ENCODE data around the gene TTC28. TPM values are rescaled to one million over a fixed set of nuclear protein-coding genes. Genes with fewer than 3 reads are reported as not detected.

Gene TTC28
- total RNA-seq, 1 experiment from 2014 or later, result 14.8 TPM

- Histone ChIP-seq H3K4me3 (ENCODE audit: insufficient read depth, low read depth, low read length) (no peak overlapping the region), H3K36me3 (replicated peaks; ENCODE audit: control insufficient read depth, insufficient read depth, low read length) (no peaks in the 10 kb centered on the region), H3K27me3 (ENCODE audit: control insufficient read depth, insufficient read depth, low read length) (no peaks in the 10 kb centered on the region)
- no peak for DNase-seq
Observed at GRCh38 chr22:28448625-28449024, 231.0 kb downstream of the TTC28 start.

GRCh38 chr22:28444659-28445058, 235.0 kb downstream of the TTC28 start:
- H3K27me3 ChIP-seq (ENCODE audit: control insufficient read depth, insufficient read depth, low read length), result no peaks in the 10 kb centered on the region
- no peaks in the 10 kb centered on the region for H3K36me3 ChIP-seq (replicated peaks; ENCODE audit: control insufficient read depth, insufficient read depth, low read length)
- DNase-seq, result no peak
- no peak overlapping the region for H3K4me3 ChIP-seq (ENCODE audit: insufficient read depth, low read depth, low read length)

GRCh38 chr22:28443526-28443876, 236.1 kb downstream of the TTC28 start:
- peak; percentile 51 for DNase-seq
- Histone ChIP-seq H3K27me3 (ENCODE audit: control insufficient read depth, insufficient read depth, low read length) (no peaks in the 10 kb centered on the region), H3K36me3 (replicated peaks; ENCODE audit: control insufficient read depth, insufficient read depth, low read length) (no peaks in the 10 kb centered on the region), H3K4me3 (ENCODE audit: insufficient read depth, low read depth, low read length) (peak overlapping the region; percentile 49)

GRCh38 chr22:28442711-28443525, 236.7 kb downstream of the TTC28 start:
- H3K36me3 ChIP-seq (replicated peaks; ENCODE audit: control insufficient read depth, insufficient read depth, low read length), result no peaks in the 10 kb centered on the region
- H3K27me3 ChIP-seq (ENCODE audit: control insufficient read depth, insufficient read depth, low read length), result no peaks in the 10 kb centered on the region
- DNase-seq, result peak; percentile 67
- peak overlapping the region; percentile 49 for H3K4me3 ChIP-seq (ENCODE audit: insufficient read depth, low read depth, low read length)

GRCh38 chr22:28442264-28442710, 237.4 kb downstream of the TTC28 start:
- peak; percentile 92 for DNase-seq
- Histone ChIP-seq H3K36me3 (replicated peaks; ENCODE audit: control insufficient read depth, insufficient read depth, low read length) (no peaks in the 10 kb centered on the region), H3K4me3 (ENCODE audit: insufficient read depth, low read depth, low read length) (peak overlapping the region; percentile 49), H3K27me3 (ENCODE audit: control insufficient read depth, insufficient read depth, low read length) (no peaks in the 10 kb centered on the region)

GRCh38 chr22:28441720-28442263, 237.8 kb downstream of the TTC28 start:
- no peaks in the 10 kb centered on the region for H3K27me3 ChIP-seq (ENCODE audit: control insufficient read depth, insufficient read depth, low read length)

GRCh38 chr22:28440592-28441390, 238.8 kb downstream of the TTC28 start:
- Histone ChIP-seq H3K36me3 (replicated peaks; ENCODE audit: control insufficient read depth, insufficient read depth, low read length) (no peaks in the 10 kb centered on the region), H3K4me3 (ENCODE audit: insufficient read depth, low read depth, low read length) (no peak overlapping the region), H3K27me3 (ENCODE audit: control insufficient read depth, insufficient read depth, low read length) (no peaks in the 10 kb centered on the region)
- no peak for DNase-seq

More at GRCh38 chr22:28441720-28442263, 237.8 kb downstream of the TTC28 start:
- peak; percentile 22 for DNase-seq
- peak overlapping the region; percentile 49 for H3K4me3 ChIP-seq (ENCODE audit: insufficient read depth, low read depth, low read length)
- no peaks in the 10 kb centered on the region for H3K36me3 ChIP-seq (replicated peaks; ENCODE audit: control insufficient read depth, insufficient read depth, low read length)

GRCh38 chr22:28438183-28438768, 241.4 kb downstream of the TTC28 start:
- H3K4me3 ChIP-seq (ENCODE audit: insufficient read depth, low read depth, low read length), result no peak overlapping the region
- H3K27me3 ChIP-seq (ENCODE audit: control insufficient read depth, insufficient read depth, low read length), result no peaks in the 10 kb centered on the region; the same call in 1 of the 2 replicates
- H3K36me3 ChIP-seq (replicated peaks; ENCODE audit: control insufficient read depth, insufficient read depth, low read length), result no peaks in the 10 kb centered on the region
- no peak for DNase-seq

GRCh38 chr22:28435982-28436381, 243.7 kb downstream of the TTC28 start:
- H3K36me3 ChIP-seq (replicated peaks; ENCODE audit: control insufficient read depth, insufficient read depth, low read length), result no peaks in the 10 kb centered on the region
- no peak overlapping the region for H3K4me3 ChIP-seq (ENCODE audit: insufficient read depth, low read depth, low read length)
- no peak for DNase-seq
- no peaks in the 10 kb centered on the region; the same call in 1 of the 2 replicates for H3K27me3 ChIP-seq (ENCODE audit: control insufficient read depth, insufficient read depth, low read length)

- no peak overlapping the region for H3K4me3 ChIP-seq (ENCODE audit: insufficient read depth, low read depth, low read length)
- no peaks in the 10 kb centered on the region for H3K36me3 ChIP-seq (replicated peaks; ENCODE audit: control insufficient read depth, insufficient read depth, low read length)
- no peak for DNase-seq
- H3K27me3 ChIP-seq (ENCODE audit: control insufficient read depth, insufficient read depth, low read length), result no peaks in the 10 kb centered on the region; the same call in 1 of the 2 replicates
Observed at GRCh38 chr22:28435140-28435768, 244.4 kb downstream of the TTC28 start.

GRCh38 chr22:28430466-28431025, 249.1 kb downstream of the TTC28 start:
- no peaks in the 10 kb centered on the region for H3K36me3 ChIP-seq (replicated peaks; ENCODE audit: control insufficient read depth, insufficient read depth, low read length)
- H3K4me3 ChIP-seq (ENCODE audit: insufficient read depth, low read depth, low read length), result no peak overlapping the region
- no peak for DNase-seq
- H3K27me3 ChIP-seq (ENCODE audit: control insufficient read depth, insufficient read depth, low read length), result no peaks in the 10 kb centered on the region; the same call in 1 of the 2 replicates

- Histone ChIP-seq H3K36me3 (replicated peaks; ENCODE audit: control insufficient read depth, insufficient read depth, low read length) (no peaks in the 10 kb centered on the region), H3K4me3 (ENCODE audit: insufficient read depth, low read depth, low read length) (no peak overlapping the region), H3K27me3 (ENCODE audit: control insufficient read depth, insufficient read depth, low read length) (no peaks in the 10 kb centered on the region; the same call in 1 of the 2 replicates)
- DNase-seq, result no peak
Observed at GRCh38 chr22:28429711-28430110, 249.9 kb downstream of the TTC28 start.

GRCh38 chr22:28428271-28428670, 251.4 kb downstream of the TTC28 start:
- Histone ChIP-seq H3K27me3 (ENCODE audit: control insufficient read depth, insufficient read depth, low read length) (no peaks in the 10 kb centered on the region), H3K36me3 (replicated peaks; ENCODE audit: control insufficient read depth, insufficient read depth, low read length) (no peaks in the 10 kb centered on the region), H3K4me3 (ENCODE audit: insufficient read depth, low read depth, low read length) (no peak overlapping the region)
- no peak for DNase-seq

Data from H7 (cell line).